Caco-2 (cell line): ENCODE data around the gene KLHDC8A. TPM values are rescaled to one million over a fixed set of nuclear protein-coding genes. Genes with fewer than 3 reads are reported as not detected.

ENCODE experiments used
- BruUV-seq: library from RNA; stranded (reverse); fragments of 400-500 nt; replicated peaks from 2 replicates; lab custom pipeline; 2021; lab: Mats Ljungman, UMichigan
- CTCF ChIA-PET: fragments of 300-600 bp; sonication (Branson Sonifier 250); formaldehyde crosslinking; loops from one replicate; lab custom pipeline; 2022; ENCODE audit warnings: antibody characterized with exemption; lab: Charles Lee
- POLR2A ChIA-PET: fragments of 300-600 bp; sonication (Branson Sonifier 250); formaldehyde crosslinking; loops from one replicate; lab custom pipeline; 2022; ENCODE audit warnings: antibody characterized with exemption; lab: Charles Lee
- DNase-seq, 2 experiments: peaks; one replicate each; pipeline versions ENCODE4 v3.0.0 to v3.0.0-alpha.2; 2020 to 2022
- H3K27me3 ChIP-seq: replicated peaks from 2 replicates; pipeline ENCODE4 v1.6.0; 2011; ENCODE audit warnings: low read length; ENCODE audit not compliant: control insufficient read depth, insufficient read depth
- H3K36me3 ChIP-seq: 2 replicates; pipeline ENCODE4 v1.5.1; 2011; ENCODE audit warnings: low read length; ENCODE audit not compliant: control insufficient read depth, insufficient read depth
- H3K4me1 ChIP-seq: fragments of 250-450 bp; sonication (Bioruptor Pico); 2 replicates; pipeline ENCODE4 v1.5.1; 2020; ENCODE audit warnings: mild to moderate bottlenecking
- H3K4me3 ChIP-seq: 2 replicates; pipeline ENCODE4 v1.5.1; 2011; ENCODE audit warnings: low read depth, mild to moderate bottlenecking, control low read depth, low read length
- H3K9me3 ChIP-seq: fragments of 250-450 bp; sonication (Bioruptor Pico); 2 replicates; pipeline ENCODE4 v1.5.1; 2020; ENCODE audit warnings: mild to moderate bottlenecking, moderate library complexity
- H3K27ac Mint-ChIP-seq: one replicate; pipeline ENCODE4 v1.8.0; 2022; ENCODE audit warnings: mixed read lengths; ENCODE audit not compliant: unreplicated experiment
- H3K27me3 Mint-ChIP-seq: one replicate; pipeline ENCODE4 v1.8.0; 2022; ENCODE audit warnings: mixed read lengths; ENCODE audit not compliant: insufficient read depth, unreplicated experiment
- H3K36me3 Mint-ChIP-seq: one replicate; pipeline ENCODE4 v1.8.0; 2022; ENCODE audit warnings: mild to moderate bottlenecking, mixed read lengths; ENCODE audit not compliant: insufficient read depth, unreplicated experiment
- H3K4me1 Mint-ChIP-seq: one replicate; pipeline ENCODE4 v1.8.0; 2022; ENCODE audit warnings: low read depth, mixed read lengths; ENCODE audit not compliant: unreplicated experiment
- H3K4me3 Mint-ChIP-seq: one replicate; pipeline ENCODE4 v1.8.0; 2022; ENCODE audit warnings: mild to moderate bottlenecking, moderate library complexity, mixed read lengths; ENCODE audit not compliant: unreplicated experiment
- H3K9me3 Mint-ChIP-seq: one replicate; pipeline ENCODE4 v1.8.0; 2022; ENCODE audit warnings: mixed read lengths; ENCODE audit not compliant: unreplicated experiment
- CTCF ChIP-seq, 2 experiments: fragments of 200-600 bp in 1 of 2; IDR thresholded peaks; 1 replicate in 1 of 2; 2 replicates in 1 of 2; pipeline versions ENCODE4 v1.5.1 to v1.8.0; 2011 to 2022; ENCODE audit warnings: antibody characterized with exemption in 1 of 2, control low read depth in 1 of 2, inconsistent platforms in 1 of 2, low read depth in 1 of 2, low read length in 1 of 2, mild to moderate bottlenecking in 1 of 2, moderate library complexity in 1 of 2; ENCODE audit not compliant: insufficient read depth in 1 of 2, severe bottlenecking in 1 of 2, unreplicated experiment in 1 of 2
- intact Hi-C: fragments of 100-400 bp; cut with micrococcal nuclease; formaldehyde crosslinking; loops from one replicate; pipeline ENCODE4 v1.10.0; 2022; ENCODE audit not compliant: unreplicated experiment
- total RNA-seq: library from RNA; stranded (reverse); gene quantifications from 2 replicates; pipeline ENCODE4 v1.2.3, GENCODE V29; 2022

Gene KLHDC8A
- total RNA-seq, 1 experiment from 2014 or later: not detected

- ChIA-PET CTCF (interaction anchor here (0.9 to 8.9 kb wide), 3 partner anchors 42 to 65 kb away, joined by 3 to 341 read pairs (median 8); no protein-coding TSS in a partner anchor), POLR2A (no interaction called here)
- no peaks in the 10 kb centered on the region for H3K27me3 Mint-ChIP-seq
- Histone ChIP-seq H3K36me3 (no peaks in the 10 kb centered on the region), H3K9me3 (no peaks in the 10 kb centered on the region), H3K27me3 (no peaks in the 10 kb centered on the region), H3K4me1 (peaks cover 16% of the 10 kb centered on the region), H3K4me3 (no peak overlapping the region)
- BruUV-seq: no TSS peak
- no peak overlapping the region for H3K27ac Mint-ChIP-seq
- H3K4me3 Mint-ChIP-seq: no peak overlapping the region
- TF ChIP-seq CTCF (IDR thresholded peaks at IDR 0.05; ENCODE audit: insufficient read depth in 1 of 2, low read depth in 1 of 2, low read length in 1 of 2, severe bottlenecking in 1 of 2, unreplicated experiment in 1 of 2): no peak
- peaks cover 3% of the 10 kb centered on the region for H3K36me3 Mint-ChIP-seq
- no peaks in the 10 kb centered on the region for H3K9me3 Mint-ChIP-seq
- peaks cover 17% of the 10 kb centered on the region for H3K4me1 Mint-ChIP-seq
- DNase-seq: no peak
- intact Hi-C loops: no loop called here
Observed at GRCh38 chr1:205326812-205327466, 29.8 kb downstream of the KLHDC8A start.

DNA sequence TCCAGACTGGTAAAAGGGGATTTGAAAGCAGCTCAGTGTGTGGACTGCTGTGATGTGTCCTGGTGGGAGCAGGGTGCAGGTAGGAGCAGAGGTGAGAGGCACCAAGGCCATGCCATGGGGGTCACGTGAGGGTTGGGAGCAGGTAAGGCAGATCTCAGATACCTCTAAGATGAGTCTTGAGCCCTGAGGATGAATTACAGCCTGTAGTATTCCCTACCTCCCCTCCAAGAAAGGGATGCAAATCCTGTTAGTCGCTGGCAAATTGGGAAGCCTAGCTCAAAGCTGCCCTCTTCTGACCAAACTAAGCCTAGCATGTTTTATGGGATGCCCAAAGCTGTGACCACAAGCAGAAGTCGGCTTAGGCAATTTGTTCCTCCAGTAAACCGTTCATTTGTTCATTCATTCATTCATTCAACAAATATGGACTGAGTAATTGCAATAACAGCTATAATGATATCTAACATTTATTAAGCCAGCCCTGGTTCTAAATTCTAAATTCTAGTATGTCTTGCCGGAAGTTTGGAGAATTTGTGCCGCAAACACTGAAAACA lies 31.3 kb downstream of the KLHDC8A start:
- H3K9me3 Mint-ChIP-seq: no peaks in the 10 kb centered on the region
- CTCF ChIA-PET: interaction anchor here (0.5 to 8.9 kb wide), 25 partner anchors 8 to 1287 kb away, joined by 3 to 341 read pairs (median 4); partner anchors contain the start of gene TMCC2
- no TSS peak for BruUV-seq
- peak overlapping the region; percentile 57 for H3K27ac Mint-ChIP-seq
- H3K27me3 ChIP-seq: no peaks in the 10 kb centered on the region
- peaks cover 18% of the 10 kb centered on the region for H3K36me3 Mint-ChIP-seq
- H3K9me3 ChIP-seq: no peaks in the 10 kb centered on the region
- peaks cover 18% of the 10 kb centered on the region for H3K4me1 ChIP-seq
- no peaks in the 10 kb centered on the region for H3K27me3 Mint-ChIP-seq
- H3K4me3 ChIP-seq: no peak overlapping the region
- POLR2A ChIA-PET: interaction anchor here (0.6 to 1.9 kb wide), 5 partner anchors 27 to 96 kb away, joined by 3 to 12 read pairs (median 5); no protein-coding TSS in a partner anchor
- intact Hi-C loops: loop anchor here (1.0 to 2.0 kb wide), 2 partner anchors 52 to 97 kb away; no protein-coding TSS in a partner anchor
- DNase-seq: peak; percentile 76 to 88
- peaks cover 17% of the 10 kb centered on the region for H3K4me1 Mint-ChIP-seq
- H3K36me3 ChIP-seq: no peaks in the 10 kb centered on the region
- H3K4me3 Mint-ChIP-seq: no peak overlapping the region
- TF ChIP-seq CTCF (IDR thresholded peaks at IDR 0.05; ENCODE audit: insufficient read depth in 1 of 2, low read depth in 1 of 2, low read length in 1 of 2, severe bottlenecking in 1 of 2, unreplicated experiment in 1 of 2): peak; percentile 77 to 86

DNA sequence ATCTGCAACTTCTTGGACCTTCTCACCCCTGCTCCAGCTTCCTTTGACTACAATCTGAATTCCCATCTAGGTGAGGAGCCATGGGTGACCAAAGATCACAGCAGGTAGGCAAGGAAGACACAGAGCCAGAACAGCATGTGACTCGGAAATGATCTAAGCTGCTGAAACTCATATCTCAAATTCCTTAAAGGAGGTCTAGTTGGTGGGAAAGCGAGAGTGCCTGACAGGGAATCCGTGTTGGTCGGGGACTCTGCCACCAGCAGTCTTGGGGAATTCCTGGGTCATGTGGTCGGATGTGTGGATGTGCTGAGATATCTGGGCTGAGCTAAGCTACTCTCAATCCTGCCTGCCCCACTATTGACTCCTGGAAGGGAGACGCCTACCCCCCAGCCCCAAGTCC lies 31.9 kb downstream of the KLHDC8A start:
- H3K9me3 Mint-ChIP-seq: no peaks in the 10 kb centered on the region
- H3K36me3 Mint-ChIP-seq: peaks cover 25% of the 10 kb centered on the region
- no peak for TF ChIP-seq CTCF (IDR thresholded peaks at IDR 0.05; ENCODE audit: insufficient read depth in 1 of 2, low read depth in 1 of 2, low read length in 1 of 2, severe bottlenecking in 1 of 2, unreplicated experiment in 1 of 2)
- Histone ChIP-seq H3K27me3 (no peaks in the 10 kb centered on the region), H3K4me3 (no peak overlapping the region), H3K4me1 (peaks cover 18% of the 10 kb centered on the region), H3K9me3 (no peaks in the 10 kb centered on the region), H3K36me3 (no peaks in the 10 kb centered on the region)
- peak in 1 of 2 experiments; percentile 30 for DNase-seq
- H3K4me3 Mint-ChIP-seq: no peak overlapping the region
- H3K27ac Mint-ChIP-seq: peak overlapping the region; percentile 57
- ChIA-PET CTCF (interaction anchor here (0.6 to 8.9 kb wide), 25 partner anchors 8 to 237 kb away, joined by 3 to 341 read pairs (median 4); partner anchors contain the start of gene TMCC2), POLR2A (interaction anchor here (0.6 to 1.9 kb wide), 7 partner anchors 23 to 95 kb away, joined by 3 to 12 read pairs (median 5); no protein-coding TSS in a partner anchor)
- intact Hi-C loops: loop anchor here (1.0 to 2.0 kb wide), 2 partner anchors 51 to 96 kb away; no protein-coding TSS in a partner anchor
- H3K4me1 Mint-ChIP-seq: peaks cover 19% of the 10 kb centered on the region
- H3K27me3 Mint-ChIP-seq: no peaks in the 10 kb centered on the region
- no TSS peak for BruUV-seq
